ENCODE results near the gene UTP15. TPM values are rescaled to one million over a fixed set of nuclear protein-coding genes. Genes with fewer than 3 reads are reported as not detected.

UTP15 gene
- total and polyA plus RNA-seq, 2 experiments from 2014 or later = 16.5 to 59.0 TPM

DNA sequence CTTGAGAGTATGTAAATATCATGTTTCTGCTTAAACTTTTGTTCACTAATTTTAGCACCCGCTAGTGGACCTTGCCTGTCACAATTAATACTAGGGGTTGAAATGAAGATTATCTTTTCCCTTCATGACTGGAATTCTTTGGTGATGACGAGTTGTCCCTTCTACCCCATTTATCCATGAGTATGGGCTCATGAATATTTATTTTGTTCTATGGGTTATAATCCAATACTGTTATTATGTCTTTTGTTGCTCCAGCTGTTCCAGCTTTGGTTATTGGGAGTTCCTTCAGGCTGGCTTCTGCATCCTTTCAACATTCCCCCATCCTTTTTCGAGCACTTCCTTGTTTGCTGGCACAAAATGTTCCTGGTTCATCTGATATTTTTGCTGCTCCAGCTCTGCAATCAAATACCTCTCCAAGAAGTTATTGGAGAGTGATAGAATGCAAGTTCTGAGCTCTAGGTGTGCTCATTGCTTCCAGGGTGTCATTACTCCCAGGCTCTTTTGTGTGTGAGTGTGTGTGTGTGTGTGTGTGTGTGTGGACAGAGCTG is 40.7 kb downstream of the UTP15 start:
- no peaks in the 10 kb centered on the region for H3K36me3 Mint-ChIP-seq (ENCODE audit: low read depth)

More for the DNA sequence above, 40.7 kb downstream of the UTP15 start:
- H3K4me1 Mint-ChIP-seq = no peaks in the 10 kb centered on the region
- TF ChIP-seq STAT1 (IDR thresholded peaks at IDR 0.05; ENCODE audit: unreplicated experiment) (no peak), EZH2phosphoT487 (IDR thresholded peaks at IDR 0.05; ENCODE audit: unreplicated experiment) (no peak), CREB1 (CRISPR knock-in tag; IDR thresholded peaks at IDR 0.05; ENCODE audit: low read depth) (no peak), JUNB (IDR thresholded peaks at IDR 0.05; ENCODE audit: unreplicated experiment) (no peak), EZH2 (IDR thresholded peaks at IDR 0.05; ENCODE audit: low read depth, unreplicated experiment) (no peak)
- TF ChIP-seq, protein P1, sequence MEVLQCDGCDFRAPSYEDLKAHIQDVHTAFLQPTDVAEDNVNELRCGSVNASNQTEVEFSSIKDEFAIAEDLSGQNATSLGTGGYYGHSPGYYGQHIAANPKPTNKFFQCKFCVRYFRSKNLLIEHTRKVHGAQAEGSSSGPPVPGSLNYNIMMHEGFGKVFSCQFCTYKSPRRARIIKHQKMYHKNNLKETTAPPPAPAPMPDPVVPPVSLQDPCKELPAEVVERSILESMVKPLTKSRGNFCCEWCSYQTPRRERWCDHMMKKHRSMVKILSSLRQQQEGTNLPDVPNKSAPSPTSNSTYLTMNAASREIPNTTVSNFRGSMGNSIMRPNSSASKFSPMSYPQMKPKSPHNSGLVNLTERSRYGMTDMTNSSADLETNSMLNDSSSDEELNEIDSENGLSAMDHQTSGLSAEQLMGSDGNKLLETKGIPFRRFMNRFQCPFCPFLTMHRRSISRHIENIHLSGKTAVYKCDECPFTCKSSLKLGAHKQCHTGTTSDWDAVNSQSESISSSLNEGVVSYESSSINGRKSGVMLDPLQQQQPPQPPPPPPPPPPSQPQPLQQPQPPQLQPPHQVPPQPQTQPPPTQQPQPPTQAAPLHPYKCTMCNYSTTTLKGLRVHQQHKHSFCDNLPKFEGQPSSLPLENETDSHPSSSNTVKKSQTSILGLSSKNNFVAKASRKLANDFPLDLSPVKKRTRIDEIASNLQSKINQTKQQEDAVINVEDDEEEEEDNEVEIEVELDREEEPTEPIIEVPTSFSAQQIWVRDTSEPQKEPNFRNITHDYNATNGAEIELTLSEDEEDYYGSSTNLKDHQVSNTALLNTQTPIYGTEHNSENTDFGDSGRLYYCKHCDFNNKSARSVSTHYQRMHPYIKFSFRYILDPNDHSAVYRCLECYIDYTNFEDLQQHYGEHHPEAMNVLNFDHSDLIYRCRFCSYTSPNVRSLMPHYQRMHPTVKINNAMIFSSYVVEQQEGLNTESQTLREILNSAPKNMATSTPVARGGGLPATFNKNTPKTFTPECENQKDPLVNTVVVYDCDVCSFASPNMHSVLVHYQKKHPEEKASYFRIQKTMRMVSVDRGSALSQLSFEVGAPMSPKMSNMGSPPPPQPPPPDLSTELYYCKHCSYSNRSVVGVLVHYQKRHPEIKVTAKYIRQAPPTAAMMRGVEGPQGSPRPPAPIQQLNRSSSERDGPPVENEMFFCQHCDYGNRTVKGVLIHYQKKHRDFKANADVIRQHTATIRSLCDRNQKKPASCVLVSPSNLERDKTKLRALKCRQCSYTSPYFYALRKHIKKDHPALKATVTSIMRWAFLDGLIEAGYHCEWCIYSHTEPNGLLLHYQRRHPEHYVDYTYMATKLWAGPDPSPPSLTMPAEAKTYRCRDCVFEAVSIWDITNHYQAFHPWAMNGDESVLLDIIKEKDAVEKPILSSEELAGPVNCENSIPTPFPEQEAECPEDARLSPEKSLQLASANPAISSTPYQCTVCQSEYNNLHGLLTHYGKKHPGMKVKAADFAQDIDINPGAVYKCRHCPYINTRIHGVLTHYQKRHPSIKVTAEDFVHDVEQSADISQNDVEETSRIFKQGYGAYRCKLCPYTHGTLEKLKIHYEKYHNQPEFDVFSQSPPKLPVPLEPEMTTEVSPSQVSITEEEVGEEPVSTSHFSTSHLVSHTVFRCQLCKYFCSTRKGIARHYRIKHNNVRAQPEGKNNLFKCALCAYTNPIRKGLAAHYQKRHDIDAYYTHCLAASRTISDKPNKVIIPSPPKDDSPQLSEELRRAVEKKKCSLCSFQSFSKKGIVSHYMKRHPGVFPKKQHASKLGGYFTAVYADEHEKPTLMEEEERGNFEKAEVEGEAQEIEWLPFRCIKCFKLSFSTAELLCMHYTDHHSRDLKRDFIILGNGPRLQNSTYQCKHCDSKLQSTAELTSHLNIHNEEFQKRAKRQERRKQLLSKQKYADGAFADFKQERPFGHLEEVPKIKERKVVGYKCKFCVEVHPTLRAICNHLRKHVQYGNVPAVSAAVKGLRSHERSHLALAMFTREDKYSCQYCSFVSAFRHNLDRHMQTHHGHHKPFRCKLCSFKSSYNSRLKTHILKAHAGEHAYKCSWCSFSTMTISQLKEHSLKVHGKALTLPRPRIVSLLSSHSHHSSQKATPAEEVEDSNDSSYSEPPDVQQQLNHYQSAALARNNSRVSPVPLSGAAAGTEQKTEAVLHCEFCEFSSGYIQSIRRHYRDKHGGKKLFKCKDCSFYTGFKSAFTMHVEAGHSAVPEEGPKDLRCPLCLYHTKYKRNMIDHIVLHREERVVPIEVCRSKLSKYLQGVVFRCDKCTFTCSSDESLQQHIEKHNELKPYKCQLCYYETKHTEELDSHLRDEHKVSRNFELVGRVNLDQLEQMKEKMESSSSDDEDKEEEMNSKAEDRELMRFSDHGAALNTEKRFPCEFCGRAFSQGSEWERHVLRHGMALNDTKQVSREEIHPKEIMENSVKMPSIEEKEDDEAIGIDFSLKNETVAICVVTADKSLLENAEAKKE (CRISPR knock-in tag; IDR thresholded peaks at IDR 0.05) = no peak
- TF ChIP-seq, protein P2, sequence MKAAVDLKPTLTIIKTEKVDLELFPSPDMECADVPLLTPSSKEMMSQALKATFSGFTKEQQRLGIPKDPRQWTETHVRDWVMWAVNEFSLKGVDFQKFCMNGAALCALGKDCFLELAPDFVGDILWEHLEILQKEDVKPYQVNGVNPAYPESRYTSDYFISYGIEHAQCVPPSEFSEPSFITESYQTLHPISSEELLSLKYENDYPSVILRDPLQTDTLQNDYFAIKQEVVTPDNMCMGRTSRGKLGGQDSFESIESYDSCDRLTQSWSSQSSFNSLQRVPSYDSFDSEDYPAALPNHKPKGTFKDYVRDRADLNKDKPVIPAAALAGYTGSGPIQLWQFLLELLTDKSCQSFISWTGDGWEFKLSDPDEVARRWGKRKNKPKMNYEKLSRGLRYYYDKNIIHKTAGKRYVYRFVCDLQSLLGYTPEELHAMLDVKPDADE (IDR thresholded peaks at IDR 0.05) = no peak
- Histone ChIP-seq H3K27ac (ENCODE audit: low read depth) (no peak overlapping the region), H3K4me2 (no peak overlapping the region), H3K27me3 (ENCODE audit: insufficient read depth) (no peaks in the 10 kb centered on the region), H3K4me1 (ENCODE audit: insufficient read depth) (no peaks in the 10 kb centered on the region), H2AFZ (no peak overlapping the region), H3K9me2 (ENCODE audit: insufficient read depth) (no peaks in the 10 kb centered on the region), H3F3A (replicated peaks; ENCODE audit: low read depth) (no peaks in the 10 kb centered on the region), H3K79me2 (replicated peaks; ENCODE audit: insufficient read depth) (no peaks in the 10 kb centered on the region), H3K4me3 (no peak overlapping the region), H4K20me1 (replicated peaks; ENCODE audit: insufficient read depth) (no peaks in the 10 kb centered on the region), H3K36me3 (ENCODE audit: insufficient read depth) (no peaks in the 10 kb centered on the region)
- ATAC-seq = no peak
- H3K9me3 Mint-ChIP-seq = no peaks in the 10 kb centered on the region; the same call in 2 of the 3 replicates
- no peak for DNase-seq (ENCODE audit: low spot score)
- H3K4me3 Mint-ChIP-seq = no peak overlapping the region
- no peak overlapping the region for H3K27ac Mint-ChIP-seq
- H3K27me3 Mint-ChIP-seq (ENCODE audit: insufficient read depth, low read depth, poor library complexity) = no peaks in the 10 kb centered on the region

All from GM23338 (cell line).